Stimulated activated CD8-positive, alpha-beta memory T cell treated with anti-CD3 and anti-CD28 coated beads, Interleukin-7, amount 100 ng/mL, for 1 hour (primary cell): Measurements from ENCODE around the gene ZNF423.

Experiments
- DNase-seq, 2 donors: peaks; one replicate each; pipeline ENCODE4 v3.0.0-alpha.2; 2020; ENCODE audit warnings: low read depth in 2 of 2

The ZNF423 gene

DNA sequence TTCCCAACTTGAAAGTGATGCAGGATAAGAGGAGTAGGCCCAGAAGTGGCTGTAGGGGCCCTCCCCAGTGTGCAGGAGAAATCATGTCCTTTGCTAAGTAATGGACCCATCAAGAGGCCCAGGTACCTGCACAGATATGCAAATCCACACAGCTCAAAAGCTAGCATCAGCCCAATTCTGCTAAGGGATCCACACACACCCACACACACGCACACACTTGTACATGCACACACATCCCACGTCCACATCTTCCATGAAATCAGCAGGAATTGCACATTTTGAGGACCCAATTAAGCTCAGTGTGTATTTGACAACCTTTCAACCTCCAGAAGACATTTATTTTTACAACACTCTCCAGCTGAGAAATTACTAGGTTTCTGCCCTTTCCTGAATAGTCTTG is 297.5 kb downstream of the ZNF423 start:
- no peak for DNase-seq

DNA sequence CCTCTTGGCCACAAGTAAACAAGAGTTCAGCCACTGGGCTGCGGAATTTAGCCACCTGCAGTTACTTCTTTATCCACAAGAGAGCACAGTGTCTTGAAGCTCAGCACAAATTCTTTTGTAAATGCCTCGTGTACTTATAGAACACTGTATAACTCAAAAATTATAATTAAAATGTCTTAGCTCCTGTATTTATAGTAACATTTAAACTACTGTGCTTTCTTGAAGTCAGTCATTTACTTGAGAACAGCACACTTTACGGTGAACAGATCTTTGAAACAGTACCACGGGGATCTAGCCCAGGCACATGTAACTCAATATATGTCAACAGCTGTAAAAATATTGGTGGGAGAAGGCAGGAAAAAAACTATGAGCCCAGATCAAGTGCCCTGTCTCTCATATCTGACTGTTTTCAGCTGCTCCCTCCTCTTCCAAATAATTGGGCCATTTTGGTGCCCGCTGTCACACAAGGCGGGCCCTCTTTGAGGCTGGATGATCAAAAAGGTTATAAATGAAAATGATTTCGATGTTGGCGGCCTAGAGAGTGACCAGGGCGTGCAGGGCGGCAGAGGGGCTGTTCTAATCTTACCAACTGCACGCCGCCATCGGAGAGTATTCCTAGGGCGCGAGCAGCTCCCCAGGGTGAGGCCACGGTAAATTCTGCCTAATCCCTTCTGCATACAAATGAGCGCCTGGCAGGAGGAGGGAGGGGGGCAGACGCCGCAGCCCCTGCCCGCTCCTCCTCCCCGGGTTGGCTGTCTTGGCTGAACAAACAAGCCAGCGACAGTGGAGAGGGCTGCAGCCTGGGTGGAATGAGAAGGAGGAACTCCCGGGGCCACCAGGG is 299.1 kb downstream of the ZNF423 start:
- no peak for DNase-seq

DNA sequence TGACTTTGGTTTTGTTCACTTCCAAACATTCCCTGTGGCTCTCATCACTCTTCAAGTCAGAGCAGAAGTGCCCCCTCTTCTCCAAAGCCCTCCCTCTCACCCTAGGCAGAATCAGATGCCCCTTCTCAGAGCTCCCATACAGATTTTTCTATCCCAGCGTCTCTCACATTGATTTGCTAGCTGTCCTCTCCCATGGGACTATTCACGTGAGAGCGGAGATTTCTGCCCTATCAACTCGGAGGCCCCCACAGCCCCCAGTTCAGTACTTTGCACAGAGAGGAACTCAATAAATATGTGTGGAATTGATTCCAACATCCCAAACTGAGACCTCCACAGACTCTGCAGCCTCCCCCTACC is 299.7 kb downstream of the ZNF423 start:
- DNase-seq: no peak

DNA sequence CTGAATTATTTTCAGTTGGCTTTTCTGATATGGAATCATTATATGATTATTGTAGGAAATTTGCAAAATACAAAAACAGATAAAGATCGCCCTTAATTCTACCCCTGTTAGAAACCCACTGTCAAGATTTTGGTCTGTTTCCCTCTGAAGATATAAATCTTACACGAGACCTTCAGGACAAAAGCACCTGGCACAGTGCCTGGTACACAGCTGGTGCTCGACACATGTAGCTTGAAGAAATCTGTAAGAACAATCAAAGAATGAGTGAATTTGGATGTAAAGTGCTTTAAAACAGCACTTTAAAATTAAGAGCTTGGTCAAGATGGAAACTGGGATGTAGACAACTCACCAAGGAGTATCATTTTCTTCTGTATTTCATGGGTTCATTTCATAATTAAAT is 301.2 kb downstream of the ZNF423 start:
- no peak for DNase-seq

DNA sequence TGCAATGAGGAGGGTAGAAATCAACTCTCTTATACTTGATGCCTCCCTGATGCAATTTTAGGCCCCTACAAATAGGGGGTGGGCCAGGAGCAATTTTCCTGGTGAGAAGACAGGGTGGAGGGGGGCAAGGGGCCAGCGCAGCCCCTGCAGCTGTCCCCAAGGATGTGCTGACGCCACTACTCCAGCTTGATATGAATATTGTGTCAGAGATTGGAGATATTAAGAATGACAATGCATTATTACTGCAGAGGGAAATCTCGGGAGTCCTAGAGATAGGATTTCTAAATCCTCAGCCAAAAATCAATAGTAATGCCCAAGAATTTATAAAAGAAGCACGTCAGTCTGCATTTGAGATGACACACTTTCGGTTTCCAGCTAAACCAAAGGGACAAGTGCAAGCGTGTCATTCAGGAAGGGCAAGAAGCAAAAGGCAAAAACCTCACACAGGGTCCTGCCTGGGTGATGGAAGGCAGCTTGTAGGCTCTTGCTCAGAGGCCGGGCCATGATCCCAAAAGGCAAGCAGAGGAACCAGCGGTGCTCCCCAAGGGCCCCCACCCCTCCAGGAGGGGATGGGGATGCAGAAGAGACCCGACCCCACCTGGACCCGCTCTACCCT is 303.5 kb downstream of the ZNF423 start:
- DNase-seq: no peak

DNA sequence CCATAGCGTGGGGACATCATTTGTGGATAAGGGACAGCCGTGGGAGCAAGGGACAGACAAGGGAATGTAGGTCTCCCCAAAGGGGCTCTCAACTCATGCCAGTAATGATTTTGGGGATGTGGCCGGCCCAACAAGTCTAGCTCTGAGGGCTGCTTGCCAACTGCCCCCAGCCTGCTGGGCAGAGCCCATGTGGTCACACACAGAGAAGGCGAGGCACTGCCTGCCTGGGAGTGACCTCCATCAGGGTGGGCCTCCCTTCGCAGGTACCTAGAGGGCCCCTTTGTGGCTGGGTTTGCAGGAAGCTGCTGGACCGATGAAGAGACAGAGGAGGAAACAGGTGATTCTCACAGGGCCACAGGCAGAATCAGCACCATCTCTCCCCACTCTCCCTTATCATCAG is 305.2 kb downstream of the ZNF423 start:
- DNase-seq: no peak

DNA sequence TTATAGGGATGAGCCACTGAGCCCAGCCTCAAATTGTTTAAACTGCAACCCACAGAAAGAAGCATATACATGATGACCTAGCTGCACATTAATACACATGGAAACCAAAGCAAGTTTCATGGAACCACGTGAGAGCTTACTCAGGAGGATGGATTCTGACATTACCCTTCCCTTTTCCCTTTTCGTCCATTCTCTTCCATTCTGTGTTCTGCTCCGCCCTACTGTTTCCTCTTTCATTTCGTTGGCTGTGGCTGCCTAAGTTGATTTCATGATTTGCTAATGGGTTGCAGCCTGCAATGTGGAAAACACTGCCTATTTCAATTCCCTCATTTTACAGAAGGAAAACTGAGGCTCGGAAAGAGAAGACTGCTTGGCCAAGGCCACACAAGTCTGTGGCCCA is 305.8 kb downstream of the ZNF423 start:
- DNase-seq: no peak

DNA sequence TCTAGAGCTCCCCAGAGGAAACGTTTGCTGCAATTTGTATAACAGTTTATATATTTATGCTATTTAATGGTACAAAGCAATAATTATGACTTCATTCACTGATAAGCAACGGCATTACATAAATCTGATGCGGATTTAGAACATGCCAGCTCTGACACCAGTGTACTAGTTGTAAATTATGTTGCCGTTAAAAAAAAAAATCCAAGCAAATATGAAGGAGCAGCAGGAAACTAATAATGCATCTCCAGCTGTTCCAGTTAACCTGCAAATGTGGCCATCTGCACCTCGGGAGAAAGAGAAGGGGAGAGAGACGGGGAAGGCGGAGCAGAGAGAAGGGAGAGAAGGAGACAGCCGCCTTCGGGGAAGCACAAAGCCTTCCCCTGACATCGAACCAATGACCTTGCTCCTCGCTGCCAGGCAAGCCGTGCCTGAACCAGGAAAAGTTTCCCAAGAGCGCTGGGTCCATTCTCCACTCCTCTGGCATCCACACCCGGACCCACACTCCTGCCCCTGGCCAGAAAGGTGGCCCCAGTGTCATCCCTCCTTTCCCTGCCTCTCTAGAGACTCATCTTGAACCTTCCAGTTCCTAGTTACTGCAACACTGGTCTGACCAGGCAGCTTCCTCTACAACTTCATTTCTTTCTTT is 307.5 kb downstream of the ZNF423 start:
- DNase-seq: no peak

DNA sequence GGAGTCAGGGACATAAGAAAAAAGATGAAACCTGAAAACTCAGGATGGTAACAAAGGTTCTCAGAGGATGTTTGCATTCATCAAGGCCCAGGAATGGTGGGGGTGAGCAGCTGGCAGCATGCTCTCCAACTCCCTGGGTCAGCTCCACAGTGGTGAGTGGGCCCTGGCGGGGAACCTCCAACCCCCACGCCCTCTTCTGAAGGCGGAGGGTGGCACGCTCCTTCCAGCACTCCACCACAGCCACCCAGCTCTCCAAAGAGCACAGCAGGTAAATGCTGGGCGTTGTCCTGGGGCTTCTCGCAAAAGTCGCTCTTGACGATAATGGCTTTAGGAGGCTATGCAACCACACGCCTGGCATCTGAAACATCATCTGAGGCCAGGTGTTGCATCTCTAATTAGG is 308.5 kb downstream of the ZNF423 start:
- DNase-seq: no peak

DNA sequence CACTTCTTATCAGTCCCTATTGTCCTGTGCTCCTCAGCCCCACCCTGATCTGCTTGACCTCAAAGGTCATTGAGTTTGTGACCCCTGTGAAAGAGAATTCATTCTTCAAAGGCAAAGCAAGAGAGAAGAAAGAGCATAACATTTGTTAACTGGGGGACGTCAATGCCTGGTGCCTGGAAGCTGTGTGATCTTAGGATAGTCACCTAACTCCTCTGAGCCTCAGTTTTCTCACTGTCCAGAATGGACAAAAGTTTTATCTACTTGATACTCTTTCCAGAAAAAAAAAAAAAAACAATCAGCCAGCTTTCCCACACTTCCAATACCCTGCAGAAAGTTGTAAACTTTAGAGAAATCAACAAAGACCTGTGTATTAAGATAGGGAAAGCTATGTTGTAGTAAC is 309.2 kb downstream of the ZNF423 start:
- DNase-seq: no peak

DNA sequence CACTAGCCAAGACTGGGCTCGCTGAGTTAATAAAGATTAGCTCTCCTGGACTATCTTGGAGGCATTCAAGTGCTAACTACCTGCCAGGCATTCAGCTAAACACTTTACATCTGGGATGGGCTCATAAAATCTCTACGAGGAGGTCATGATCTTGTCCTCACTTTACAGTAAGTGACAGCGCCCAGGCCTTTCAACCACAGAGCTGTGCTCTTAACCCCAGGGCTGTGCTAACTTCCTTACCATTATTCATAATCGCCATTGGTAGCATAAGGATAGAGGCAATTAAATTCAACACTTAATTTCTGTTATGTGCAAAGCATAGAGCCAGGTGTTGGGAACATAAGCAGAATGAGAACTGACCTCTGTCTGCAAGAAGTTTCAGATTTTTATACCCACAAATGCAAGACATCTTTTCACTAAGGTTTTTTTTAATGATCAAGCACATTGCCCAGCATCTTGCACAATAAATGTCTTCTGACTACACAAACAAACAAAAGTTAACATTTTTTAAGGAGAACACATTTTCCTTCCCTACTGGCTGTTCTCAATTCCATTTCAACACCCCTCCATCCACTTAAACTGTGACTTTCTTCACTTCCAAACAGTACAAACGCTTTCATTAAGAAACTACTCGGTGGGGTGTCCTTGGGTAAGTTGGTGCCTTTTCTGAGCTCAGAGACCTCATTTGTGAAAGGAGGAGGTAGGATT is 310.0 kb downstream of the ZNF423 start:
- no peak for DNase-seq

DNA sequence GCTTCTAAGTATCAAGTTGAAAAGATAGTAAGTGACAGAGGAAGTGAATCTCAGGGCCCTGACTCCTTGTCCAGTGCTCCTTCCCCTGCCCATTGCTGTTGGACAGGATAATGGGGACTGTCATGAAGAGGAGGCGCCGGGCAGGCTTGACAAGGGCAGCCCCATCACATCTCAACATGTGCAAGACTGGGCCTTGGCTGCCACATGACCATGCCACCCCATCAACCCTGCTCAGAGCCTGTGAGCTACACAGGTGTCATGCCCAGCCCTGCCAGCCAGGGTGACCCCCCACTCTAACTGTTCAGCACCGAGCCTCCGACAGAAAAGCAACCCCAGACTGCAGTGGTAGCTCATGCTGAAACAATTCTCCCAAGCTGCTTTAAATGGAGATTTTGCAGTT is 310.7 kb downstream of the ZNF423 start:
- no peak for DNase-seq

DNA sequence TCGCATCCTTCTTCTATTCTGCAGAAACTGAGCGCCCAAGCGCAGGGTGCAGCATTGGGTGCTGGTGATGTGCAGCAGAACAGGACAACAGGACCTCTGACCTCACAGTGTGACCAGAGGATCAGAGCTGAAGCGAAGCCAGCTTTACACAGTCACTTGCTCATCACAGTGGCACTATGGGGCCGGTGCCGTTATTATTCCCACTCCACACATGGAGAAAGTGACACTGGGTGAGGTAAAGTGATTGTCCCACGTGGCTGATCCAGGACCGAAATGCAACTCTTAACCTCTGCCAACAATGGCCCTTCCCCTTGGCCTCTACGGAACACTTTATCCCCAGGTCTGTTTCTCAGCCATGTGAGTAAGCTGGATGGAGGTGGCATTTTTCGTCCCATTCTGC is 311.1 kb downstream of the ZNF423 start:
- DNase-seq: no peak

DNA sequence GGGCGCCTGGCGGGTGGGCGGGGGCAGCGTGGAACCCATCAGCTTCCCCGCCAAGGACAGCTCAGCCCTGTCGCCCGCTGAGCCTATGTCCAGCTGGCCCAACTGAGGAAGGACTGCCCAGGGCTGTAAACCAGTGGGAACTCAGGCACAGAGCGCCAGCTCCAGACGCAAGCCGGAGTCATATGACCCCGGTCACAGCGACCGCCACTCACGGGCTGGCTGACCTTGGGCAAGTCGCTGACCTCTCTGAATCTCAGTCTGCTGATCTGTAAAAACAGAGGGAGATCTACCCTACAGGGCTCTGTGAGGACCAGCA is 312.3 kb downstream of the ZNF423 start:
- no peak for DNase-seq

DNA sequence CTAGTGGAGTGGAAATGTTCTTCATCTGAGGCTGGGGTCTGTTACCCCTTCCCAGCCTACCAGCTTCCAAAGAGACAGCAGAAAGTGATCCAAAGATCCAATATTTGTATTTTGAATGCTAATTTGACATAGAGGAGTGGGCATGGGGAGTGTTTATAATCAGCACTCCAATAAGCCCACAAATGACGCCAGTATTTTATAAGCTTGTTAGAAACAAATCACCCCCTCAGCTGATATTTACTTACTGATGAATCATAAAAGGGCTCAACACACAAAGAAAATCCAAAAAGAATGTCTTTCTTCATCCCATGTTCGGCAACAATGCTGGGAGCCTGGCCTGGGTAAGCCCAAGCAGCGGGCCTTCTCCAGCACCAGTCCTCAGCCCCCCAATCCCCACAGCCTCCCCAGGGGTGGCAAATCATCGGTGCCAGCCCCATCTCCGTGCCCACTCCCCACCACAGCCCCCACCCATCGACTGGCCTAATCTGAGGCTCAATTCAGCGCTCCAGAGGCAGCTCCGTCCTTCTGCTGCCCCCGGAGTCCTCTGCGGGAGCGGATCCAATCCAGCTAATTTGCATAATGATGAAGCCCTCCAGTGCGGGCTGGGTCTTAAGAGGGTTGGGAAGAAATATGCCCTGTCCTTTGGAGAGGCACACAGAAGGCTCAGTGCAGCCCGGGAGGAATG is 312.8 kb downstream of the ZNF423 start:
- no peak for DNase-seq

DNA sequence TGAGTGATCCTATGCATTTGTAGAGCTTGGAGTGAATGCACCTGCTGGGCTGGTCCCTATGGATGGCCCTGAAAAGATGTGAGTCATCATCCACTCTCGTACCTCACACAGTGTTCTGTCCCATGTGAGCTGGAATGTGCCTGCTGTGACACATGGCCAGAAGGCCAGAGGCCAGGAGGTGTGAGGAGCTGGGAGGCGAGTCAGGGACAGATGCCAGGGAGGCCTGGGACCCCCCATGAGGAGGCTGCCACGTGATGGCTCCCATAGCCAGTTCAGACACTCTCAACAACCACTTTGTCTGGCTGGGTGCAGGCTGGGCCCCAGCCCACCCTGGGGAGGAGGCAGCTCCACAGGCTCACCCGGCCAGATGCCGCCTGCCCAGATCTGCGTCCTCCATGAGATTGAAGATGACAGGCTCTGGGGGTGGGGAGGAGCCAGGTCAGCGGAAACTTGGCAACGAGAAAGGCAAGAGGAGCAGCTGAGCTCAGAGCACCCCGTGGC is 313.5 kb downstream of the ZNF423 start:
- DNase-seq: no peak

DNA sequence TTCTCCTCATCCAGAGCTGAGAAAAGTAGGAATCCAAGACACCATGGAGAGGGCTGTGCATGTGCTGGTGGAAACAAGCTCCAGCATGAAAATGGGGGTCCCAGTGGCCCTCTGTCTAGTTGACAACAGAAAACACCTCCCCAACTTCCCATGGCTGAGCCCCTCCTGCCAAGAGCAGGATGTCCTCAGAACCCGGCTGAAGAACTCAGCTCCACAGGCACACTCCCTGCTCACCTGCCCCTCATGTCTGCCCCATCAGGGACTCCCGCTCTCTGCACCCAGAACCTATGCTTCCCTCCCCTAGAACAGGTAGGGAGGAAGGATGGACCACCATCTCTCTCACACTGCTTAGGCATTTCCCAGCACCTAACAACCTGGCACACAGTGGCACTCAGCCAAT is 315.1 kb downstream of the ZNF423 start:
- DNase-seq: no peak

DNA sequence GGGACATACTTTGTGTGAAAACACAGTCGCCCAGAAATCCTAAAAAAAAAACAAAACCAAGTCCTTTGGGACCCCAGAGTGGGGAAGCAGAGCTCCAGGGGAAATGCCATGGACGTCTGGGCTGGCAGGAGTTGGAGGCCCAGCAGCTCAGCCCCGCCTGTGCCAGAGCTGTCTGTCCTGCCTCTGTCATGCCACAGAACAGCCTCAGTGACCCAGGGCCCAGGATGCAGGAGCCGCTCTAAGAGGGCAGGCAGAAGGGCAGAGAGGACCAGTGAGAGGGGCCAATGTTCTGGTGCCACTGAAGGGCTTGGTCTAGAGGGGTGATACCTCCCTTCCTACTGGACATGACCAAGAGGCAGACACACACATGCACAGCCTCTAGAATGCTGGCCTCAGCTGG is 316.2 kb downstream of the ZNF423 start:
- no peak for DNase-seq

DNA sequence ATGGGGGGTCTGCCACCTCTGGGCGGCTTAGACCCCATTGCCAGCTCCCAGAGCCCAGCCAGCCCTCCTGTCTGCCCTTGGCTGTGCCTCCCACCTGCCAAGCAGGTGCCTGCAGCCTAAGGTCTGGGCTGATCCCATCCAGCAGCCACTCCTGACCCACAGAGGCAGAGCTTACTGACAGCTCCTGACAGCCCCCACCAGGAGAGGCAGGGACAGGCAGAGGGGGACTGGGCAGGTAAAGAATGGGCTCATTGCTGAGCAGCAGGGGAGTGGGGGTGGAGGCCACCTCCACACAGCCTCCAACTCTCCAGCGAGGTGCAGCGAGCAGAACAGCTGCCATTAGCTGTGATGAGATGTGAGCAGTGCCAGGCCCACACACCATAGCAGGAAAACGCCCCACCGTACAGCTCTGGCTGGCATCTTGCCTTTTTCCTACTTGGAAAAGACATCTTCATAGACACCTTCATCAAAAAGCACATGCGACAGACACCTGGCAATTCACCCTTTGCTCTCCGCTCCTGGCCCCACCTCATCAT is 317.9 kb downstream of the ZNF423 start:
- no peak for DNase-seq

DNA sequence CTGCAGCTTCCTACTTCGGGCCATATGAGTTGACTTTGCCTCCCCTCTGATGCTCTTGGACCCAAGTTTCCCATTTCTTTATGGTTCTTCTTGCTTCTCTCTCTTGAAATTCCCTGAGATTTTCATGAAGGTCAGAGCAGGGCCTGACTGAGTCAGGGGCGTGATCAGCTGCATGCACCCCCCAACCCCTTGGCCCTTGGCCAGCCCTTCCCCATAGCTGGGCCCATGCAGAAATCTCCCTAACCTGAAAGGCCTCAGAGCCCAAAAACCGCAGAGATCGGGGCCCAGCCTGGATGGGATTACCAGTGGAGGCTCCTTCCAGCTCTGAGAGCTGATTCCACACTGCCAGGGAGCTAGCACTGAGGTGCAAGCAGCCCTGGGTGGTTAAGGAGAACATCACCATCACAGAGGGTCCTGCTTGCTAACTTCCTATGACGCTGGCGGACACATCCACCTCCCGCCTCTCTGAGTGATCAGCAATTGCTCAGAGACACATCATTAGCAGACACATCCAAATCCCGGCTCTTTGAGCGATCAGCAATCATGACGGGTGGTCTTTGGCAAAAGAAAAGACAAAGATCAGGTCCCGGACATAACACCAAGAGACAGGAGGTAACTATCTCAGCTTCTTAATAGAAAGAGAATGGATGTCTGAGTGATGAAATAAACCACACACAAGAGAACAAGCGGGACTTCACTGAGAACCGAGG is 320.9 kb downstream of the ZNF423 start:
- no peak for DNase-seq

DNA sequence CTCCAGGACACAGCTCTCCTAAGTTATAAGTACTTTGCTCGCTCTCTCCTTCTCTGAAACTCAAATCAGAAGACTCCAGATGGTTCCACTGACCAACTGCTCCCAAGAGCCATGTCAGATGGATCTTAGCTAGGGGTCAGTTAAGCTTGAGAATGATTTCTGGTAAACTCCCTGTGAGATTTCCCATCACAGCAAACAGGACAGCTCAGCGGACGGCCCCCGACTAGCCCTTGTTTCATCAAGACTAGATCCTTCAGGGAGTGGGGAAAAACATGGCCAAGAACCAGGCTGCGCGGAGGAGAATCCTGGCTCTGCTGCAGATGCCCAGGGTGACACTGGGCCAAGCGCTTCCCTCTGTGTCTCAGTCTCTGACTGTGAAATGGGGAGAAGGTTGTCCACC is 322.5 kb downstream of the ZNF423 start:
- DNase-seq: no peak
